ENCODE data around the gene CFP.

The CFP gene

GRCh38 chrX:47573341-47574075 lies 56.2 kb downstream of the CFP start:
- DNase-seq: no peak

All from SW 1271 (cell line).